Hippocampal formation (tissue), 2 donors: ENCODE measurements around the gene CASQ1.

ENCODE experiments used
- DNase-seq, 2 donors: peaks; one replicate each; lab custom pipeline; 2025; lab: John Stamatoyannopoulos, UW

The CASQ1 gene

GRCh38 chr1:160189649-160190625 lies at the start of gene CASQ1:
Gene CASQ1, plus strand, starts transcription at chr1:160190575. Its CDS starts 177 bp downstream, at chr1:160190752.
- no peak for DNase-seq

DNA sequence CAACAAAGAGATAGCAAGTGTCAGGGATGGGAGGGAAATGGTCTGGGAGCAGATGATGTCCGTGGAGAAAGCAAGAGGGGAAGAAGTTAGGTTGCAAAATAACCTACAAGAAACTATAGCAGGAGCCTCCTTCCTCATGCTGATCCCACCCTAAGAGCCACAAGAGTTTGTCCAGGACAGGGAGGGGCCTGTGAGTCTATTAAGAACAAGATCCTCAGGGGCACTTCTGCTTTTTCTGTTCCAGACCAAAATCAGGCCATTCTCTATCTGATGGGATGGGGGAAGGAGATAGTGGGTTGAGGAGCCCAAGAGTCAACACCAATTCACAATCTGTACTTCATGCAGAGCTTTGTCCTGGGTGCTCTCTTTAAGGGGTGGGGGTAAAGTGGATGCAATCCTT lies 46.7 kb upstream of the CASQ1 start:
- DNase-seq: no peak

- DNase-seq: no peak
These were observed 45.5 kb upstream of the CASQ1 start for GRCh38 chr1:160144921-160145320.

DNA sequence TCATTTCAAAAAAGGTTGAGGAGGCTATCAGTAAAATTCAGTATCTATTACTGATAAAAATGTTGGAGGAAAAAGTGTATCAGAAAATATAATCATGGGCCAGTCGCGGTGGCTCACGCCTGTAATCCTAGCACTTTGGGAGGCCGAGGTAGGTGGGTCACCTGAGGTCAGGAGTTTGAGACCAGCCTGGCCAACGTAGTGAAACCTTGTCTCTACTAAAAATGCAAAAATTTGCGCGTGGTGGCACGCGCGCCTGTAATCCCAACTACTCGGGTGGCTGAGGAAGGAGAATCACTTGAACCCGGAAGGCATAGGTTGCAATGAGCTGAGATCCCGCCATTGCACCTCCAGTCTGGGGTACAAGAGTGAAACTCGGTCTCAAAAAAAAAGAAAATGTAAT lies 44.3 kb upstream of the CASQ1 start:
- no peak for DNase-seq

- DNase-seq: no peak
These were observed 42.3 kb upstream of the CASQ1 start for GRCh38 chr1:160148121-160148520.

DNA sequence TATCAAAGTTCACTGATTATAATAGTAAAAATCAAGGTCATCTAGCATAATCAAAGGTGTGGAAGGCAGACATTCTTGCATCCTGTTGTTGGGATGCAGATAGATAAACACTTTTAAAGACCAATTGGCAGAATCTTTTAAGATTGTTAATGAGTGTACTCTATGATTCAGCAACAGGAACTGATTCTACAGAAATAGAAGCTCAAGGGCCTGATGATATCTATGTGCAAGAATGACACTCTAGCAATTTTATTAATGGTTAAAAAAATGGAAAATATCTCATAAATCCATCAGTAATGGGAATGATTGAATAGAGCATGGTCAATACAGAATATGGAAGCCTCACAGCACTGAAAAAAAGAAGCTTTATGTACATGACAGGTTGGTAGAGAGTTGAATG lies 41.1 kb upstream of the CASQ1 start:
- DNase-seq: no peak

GRCh38 chr1:160149716-160150115 lies 40.7 kb upstream of the CASQ1 start:
- DNase-seq: no peak

DNA sequence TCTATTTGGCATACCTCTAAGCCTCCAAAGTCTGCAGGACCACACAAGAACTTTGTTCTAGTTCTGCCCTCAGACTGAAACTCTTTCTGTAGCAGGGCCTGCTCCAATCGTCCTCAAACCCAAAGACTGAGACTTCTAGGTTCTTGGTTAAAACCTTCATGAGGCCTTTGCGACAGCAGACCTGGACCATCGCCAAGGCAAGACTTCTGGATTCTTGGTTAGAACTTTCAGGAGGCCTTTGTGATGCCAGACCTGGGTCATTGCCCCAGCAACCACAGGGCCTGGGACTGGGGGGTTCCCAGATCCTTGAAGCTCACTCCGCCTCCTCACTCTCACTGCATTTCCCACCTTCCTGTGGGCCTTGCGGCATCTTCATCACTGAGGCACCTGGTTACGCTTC lies 39.1 kb upstream of the CASQ1 start, which contains the start of gene ATP1A4:
ATP1A4 (plus strand) TSS at position 301 of the 400 bp plus-strand sequence. CDS start 438 bp downstream, outside the sequence.
- DNase-seq: no peak

GRCh38 chr1:160154790-160155189 lies 35.6 kb upstream of the CASQ1 start:
- no peak for DNase-seq

GRCh38 chr1:160156361-160156760 lies 34.0 kb upstream of the CASQ1 start:
- no peak for DNase-seq

DNA sequence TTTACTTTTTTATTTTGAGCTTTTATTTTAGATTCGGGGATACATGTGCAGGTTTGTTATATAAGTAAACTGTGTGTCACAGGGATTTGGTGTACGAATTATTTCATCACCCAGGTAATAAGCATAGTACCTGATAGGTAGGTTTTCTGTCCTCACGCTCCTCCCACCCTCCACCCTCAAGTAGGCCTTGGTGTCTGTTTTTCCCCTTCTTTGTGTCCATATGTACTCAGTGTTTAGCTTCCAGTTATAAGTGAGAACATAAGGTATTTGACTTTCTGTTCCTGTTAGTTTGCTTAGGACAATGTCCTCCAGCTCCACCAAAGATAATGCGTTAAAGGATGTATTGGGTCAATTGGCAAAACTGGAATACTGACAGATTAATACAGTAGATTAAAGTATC lies 33.2 kb upstream of the CASQ1 start:
- no peak for DNase-seq

- DNase-seq: no peak
These were observed 32.3 kb upstream of the CASQ1 start for GRCh38 chr1:160158031-160158430.

- DNase-seq: no peak
These were observed 31.8 kb upstream of the CASQ1 start for GRCh38 chr1:160158534-160158933.

- DNase-seq: no peak
These were observed 30.5 kb upstream of the CASQ1 start for GRCh38 chr1:160159846-160160245.

DNA sequence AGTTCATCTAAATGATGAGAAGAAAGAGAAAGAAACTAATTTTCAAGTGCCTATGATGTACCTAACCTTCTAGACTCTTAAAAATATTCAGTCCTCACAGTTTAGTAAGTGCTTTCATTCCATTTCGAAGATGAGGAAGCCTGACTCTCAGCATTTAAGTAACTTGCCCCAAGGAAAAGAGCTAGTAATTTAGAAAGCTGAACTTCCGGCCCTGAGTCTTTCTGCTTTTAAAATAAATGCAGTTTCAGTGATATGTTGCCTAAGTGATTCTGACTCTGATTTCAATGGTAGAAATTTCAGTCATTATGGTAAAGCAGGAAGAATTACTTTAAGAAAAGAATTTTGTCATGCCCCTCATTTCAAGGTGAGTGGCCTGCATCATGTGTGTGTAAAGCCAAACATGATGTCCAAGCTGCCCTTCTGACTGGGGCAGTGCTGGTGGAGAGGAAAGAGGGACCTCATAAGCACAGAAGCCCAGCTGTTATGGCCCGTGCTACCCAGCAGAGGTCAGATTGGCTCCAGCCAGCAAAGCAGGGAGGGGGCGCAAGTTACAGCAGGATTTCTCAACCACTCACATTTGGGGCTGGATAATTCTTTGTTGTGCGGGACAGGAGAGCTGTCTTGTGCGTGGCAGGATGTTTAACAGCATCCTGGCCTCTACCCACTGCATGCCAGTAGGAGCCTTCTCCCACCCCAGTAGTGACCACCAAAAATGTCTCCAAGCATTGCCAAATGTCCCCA lies 28.2 kb upstream of the CASQ1 start:
- DNase-seq: peak in 1 of 2 donors; percentile 17

DNA sequence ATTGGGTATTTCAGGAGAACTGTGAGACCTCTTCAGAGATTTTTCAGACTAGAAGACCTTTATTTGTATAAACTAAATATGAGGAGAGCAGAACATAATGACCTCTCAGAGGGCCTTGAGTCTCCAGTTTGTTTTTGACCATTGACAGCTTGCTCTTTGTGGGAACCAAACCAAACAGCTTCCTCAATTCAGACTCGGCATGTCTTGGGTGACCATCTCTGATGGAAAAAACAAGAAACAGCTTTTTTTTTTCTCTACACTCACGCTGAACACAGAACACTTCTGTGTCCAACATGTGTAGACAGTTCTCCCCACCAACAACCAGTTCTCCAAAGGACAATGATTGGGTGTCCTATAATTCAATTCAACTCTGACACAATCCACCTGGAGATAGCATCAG lies 27.4 kb upstream of the CASQ1 start:
- no peak for DNase-seq

- DNase-seq: no peak
These were observed 26.8 kb upstream of the CASQ1 start for GRCh38 chr1:160163615-160164014.

DNA sequence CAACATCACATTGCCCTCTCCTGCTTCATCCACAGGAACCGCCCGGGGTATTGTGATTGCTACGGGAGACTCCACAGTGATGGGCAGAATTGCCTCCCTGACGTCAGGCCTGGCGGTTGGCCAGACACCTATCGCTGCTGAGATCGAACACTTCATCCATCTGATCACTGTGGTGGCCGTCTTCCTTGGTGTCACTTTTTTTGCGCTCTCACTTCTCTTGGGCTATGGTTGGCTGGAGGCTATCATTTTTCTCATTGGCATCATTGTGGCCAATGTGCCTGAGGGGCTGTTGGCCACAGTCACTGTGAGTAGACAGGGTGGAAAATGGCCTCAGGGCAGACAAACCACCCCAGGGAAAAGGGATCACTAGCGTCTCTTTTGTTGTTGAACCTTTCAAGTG lies 26.3 kb upstream of the CASQ1 start:
- DNase-seq: no peak

DNA sequence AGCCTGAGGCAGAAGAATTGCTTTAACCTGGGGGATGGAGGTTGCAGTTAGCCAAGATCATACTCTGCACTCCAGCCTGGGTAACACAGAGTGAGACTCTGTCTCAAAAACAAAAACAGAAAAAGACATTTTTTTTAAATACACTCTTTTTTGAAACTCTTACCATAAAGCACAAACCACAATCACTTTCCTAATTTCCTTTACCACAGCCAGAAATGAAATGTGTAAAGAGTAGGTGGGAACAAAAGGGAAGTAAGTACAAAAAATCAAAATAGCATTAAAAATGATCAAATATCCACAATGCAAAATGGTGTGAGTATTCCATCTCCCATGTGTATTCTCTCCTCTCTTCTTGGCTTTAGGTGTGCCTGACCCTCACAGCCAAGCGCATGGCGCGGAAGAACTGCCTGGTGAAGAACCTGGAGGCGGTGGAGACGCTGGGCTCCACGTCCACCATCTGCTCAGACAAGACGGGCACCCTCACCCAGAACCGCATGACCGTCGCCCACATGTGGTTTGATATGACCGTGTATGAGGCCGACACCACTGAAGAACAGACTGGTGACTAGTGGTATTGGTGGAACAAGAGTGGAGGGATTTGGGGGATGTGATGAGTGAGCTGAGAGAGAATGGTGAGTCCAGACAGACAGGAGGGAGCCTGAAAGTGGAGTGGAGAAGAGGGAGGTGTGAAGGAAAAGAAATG lies 24.1 kb upstream of the CASQ1 start:
- no peak for DNase-seq

DNA sequence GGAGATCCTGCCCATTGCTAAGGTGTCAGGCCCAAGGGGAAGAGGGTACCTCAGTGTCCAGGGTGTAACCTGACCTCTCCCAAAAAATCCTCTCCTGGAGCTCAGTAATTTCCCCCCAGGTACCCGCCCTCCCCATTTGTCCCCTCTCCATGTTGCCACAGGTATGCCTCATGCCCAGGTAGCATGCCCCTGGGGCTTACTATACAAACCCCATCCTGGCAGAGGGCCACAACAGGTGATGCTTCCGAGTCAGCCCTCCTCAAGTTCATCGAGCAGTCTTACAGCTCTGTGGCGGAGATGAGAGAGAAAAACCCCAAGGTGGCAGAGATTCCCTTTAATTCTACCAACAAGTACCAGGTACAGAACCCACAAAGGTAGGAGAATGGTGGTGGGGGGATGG lies 23.3 kb upstream of the CASQ1 start:
- no peak for DNase-seq

- no peak for DNase-seq
These were observed 22.8 kb upstream of the CASQ1 start for GRCh38 chr1:160167580-160167979.

DNA sequence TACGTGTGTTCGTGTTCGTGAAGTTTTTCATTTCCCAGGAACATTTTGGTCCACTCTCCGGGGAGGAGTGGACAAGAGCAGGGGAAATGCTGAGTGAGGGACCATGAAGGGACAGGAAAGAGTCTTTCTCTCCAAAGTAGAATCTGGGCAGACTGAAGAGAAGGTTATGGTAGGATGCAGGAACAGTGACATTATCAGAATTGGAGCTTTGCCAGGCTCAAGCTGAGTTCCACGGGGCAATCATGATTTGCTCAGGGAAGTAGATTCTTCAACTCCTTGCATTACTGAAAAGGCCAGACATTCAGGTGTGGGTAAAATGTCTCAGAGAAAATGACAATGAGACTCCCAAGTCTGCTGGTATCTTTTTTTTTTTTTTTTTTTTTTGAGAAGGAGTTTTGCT lies 22.4 kb upstream of the CASQ1 start:
- DNase-seq: no peak
